ENCODE results near the gene MOV10. TPM values are rescaled to one million over a fixed set of nuclear protein-coding genes. Genes with fewer than 3 reads are reported as not detected.
A peak's percentile ranks its signal among the peaks of the same experiment; 100 is the strongest.
"Not testable (repeated sequence)": the region's sequence is repeated elsewhere in the genome, so short reads cannot be mapped to it uniquely, and the experiment has no call there.

The MOV10 gene
- total RNA-seq (2014; rRNA removed; shearing (Covaris generic)), result 54.5 and 57.1 TPM in 2 replicates

GRCh38 chr1:112674440-112674985 is at the start of gene MOV10:
Gene MOV10 (plus strand): TSS chr1:112674659. CDS start chr1:112674913, 254 bp downstream.
- Histone ChIP-seq H3K4me3 (ENCODE audit: insufficient read depth, low read depth, low read length) (peak within 1 kb of the TSS; percentile 82), H3K27me3 (ENCODE audit: control insufficient read depth, insufficient read depth, low read length) (peaks cover 3% of the 10 kb centered on the region), H3K36me3 (replicated peaks; ENCODE audit: control insufficient read depth, insufficient read depth, low read length) (peaks cover 2% of the 10 kb centered on the region; the same call in 1 of the 2 replicates)
- DNase-seq, result peak; percentile 89

GRCh38 chr1:112625696-112626095 is 48.8 kb upstream of the MOV10 start:
- 0 out of 2 replicates have a peak, but pooled peaks cover 2% of the 10 kb centered on the region for H3K36me3 ChIP-seq (replicated peaks; ENCODE audit: control insufficient read depth, insufficient read depth, low read length)
- DNase-seq, result no peak
- H3K4me3 ChIP-seq (ENCODE audit: insufficient read depth, low read depth, low read length), result no peak overlapping the region
- no peaks in the 10 kb centered on the region for H3K27me3 ChIP-seq (ENCODE audit: control insufficient read depth, insufficient read depth, low read length)

- H3K36me3 ChIP-seq (replicated peaks; ENCODE audit: control insufficient read depth, insufficient read depth, low read length), result 0 out of 2 replicates have a peak, but pooled peaks cover 2% of the 10 kb centered on the region
- no peaks in the 10 kb centered on the region for H3K27me3 ChIP-seq (ENCODE audit: control insufficient read depth, insufficient read depth, low read length)
- no peak overlapping the region for H3K4me3 ChIP-seq (ENCODE audit: insufficient read depth, low read depth, low read length)
- no peak for DNase-seq
Measured at GRCh38 chr1:112626193-112626592, 48.3 kb upstream of the MOV10 start.

GRCh38 chr1:112626887-112627286 is 47.6 kb upstream of the MOV10 start:
- no peak for DNase-seq
- Histone ChIP-seq H3K27me3 (ENCODE audit: control insufficient read depth, insufficient read depth, low read length) (no peaks in the 10 kb centered on the region), H3K4me3 (ENCODE audit: insufficient read depth, low read depth, low read length) (no peak overlapping the region), H3K36me3 (replicated peaks; ENCODE audit: control insufficient read depth, insufficient read depth, low read length) (0 out of 2 replicates have a peak, but pooled peaks cover 2% of the 10 kb centered on the region)

- Histone ChIP-seq H3K36me3 (replicated peaks; ENCODE audit: control insufficient read depth, insufficient read depth, low read length) (0 out of 2 replicates have a peak, but pooled peaks cover 2% of the 10 kb centered on the region), H3K4me3 (ENCODE audit: insufficient read depth, low read depth, low read length) (no peak overlapping the region), H3K27me3 (ENCODE audit: control insufficient read depth, insufficient read depth, low read length) (no peaks in the 10 kb centered on the region)
- no peak for DNase-seq
Measured at GRCh38 chr1:112628516-112628915, 45.9 kb upstream of the MOV10 start.

- H3K36me3 ChIP-seq (replicated peaks; ENCODE audit: control insufficient read depth, insufficient read depth, low read length), result 0 out of 2 replicates have a peak, but pooled peaks cover 2% of the 10 kb centered on the region
- no peaks in the 10 kb centered on the region for H3K27me3 ChIP-seq (ENCODE audit: control insufficient read depth, insufficient read depth, low read length)
- DNase-seq, result no peak
- H3K4me3 ChIP-seq (ENCODE audit: insufficient read depth, low read depth, low read length), result no peak overlapping the region
Measured at GRCh38 chr1:112629256-112629655, 45.2 kb upstream of the MOV10 start.

- no peaks in the 10 kb centered on the region for H3K36me3 ChIP-seq (replicated peaks; ENCODE audit: control insufficient read depth, insufficient read depth, low read length)
- no peak overlapping the region for H3K4me3 ChIP-seq (ENCODE audit: insufficient read depth, low read depth, low read length)
- DNase-seq, result no peak
- H3K27me3 ChIP-seq (ENCODE audit: control insufficient read depth, insufficient read depth, low read length), result no peaks in the 10 kb centered on the region
Measured at GRCh38 chr1:112633628-112634027, 40.8 kb upstream of the MOV10 start.

- H3K4me3 ChIP-seq (ENCODE audit: insufficient read depth, low read depth, low read length), result no peak overlapping the region
- no peaks in the 10 kb centered on the region for H3K27me3 ChIP-seq (ENCODE audit: control insufficient read depth, insufficient read depth, low read length)
- DNase-seq, result no peak
- H3K36me3 ChIP-seq (replicated peaks; ENCODE audit: control insufficient read depth, insufficient read depth, low read length), result no peaks in the 10 kb centered on the region
Measured at GRCh38 chr1:112634367-112634766, 40.1 kb upstream of the MOV10 start.

GRCh38 chr1:112636056-112636455 is 38.4 kb upstream of the MOV10 start:
- Histone ChIP-seq H3K27me3 (ENCODE audit: control insufficient read depth, insufficient read depth, low read length) (no peaks in the 10 kb centered on the region), H3K4me3 (ENCODE audit: insufficient read depth, low read depth, low read length) (no peak overlapping the region), H3K36me3 (replicated peaks; ENCODE audit: control insufficient read depth, insufficient read depth, low read length) (no peaks in the 10 kb centered on the region)
- DNase-seq, result no peak

GRCh38 chr1:112636597-112637253 is 37.7 kb upstream of the MOV10 start:
- no peaks in the 10 kb centered on the region for H3K27me3 ChIP-seq (ENCODE audit: control insufficient read depth, insufficient read depth, low read length)
- DNase-seq, result no peak
- H3K36me3 ChIP-seq (replicated peaks; ENCODE audit: control insufficient read depth, insufficient read depth, low read length), result no peaks in the 10 kb centered on the region
- no peak overlapping the region for H3K4me3 ChIP-seq (ENCODE audit: insufficient read depth, low read depth, low read length)

GRCh38 chr1:112637254-112638109 is 37.0 kb upstream of the MOV10 start:
- Histone ChIP-seq H3K36me3 (replicated peaks; ENCODE audit: control insufficient read depth, insufficient read depth, low read length) (no peaks in the 10 kb centered on the region), H3K27me3 (ENCODE audit: control insufficient read depth, insufficient read depth, low read length) (no peaks in the 10 kb centered on the region), H3K4me3 (ENCODE audit: insufficient read depth, low read depth, low read length) (no peak overlapping the region)
- no peak for DNase-seq

GRCh38 chr1:112638110-112638428 is 36.4 kb upstream of the MOV10 start:
- Histone ChIP-seq H3K27me3 (ENCODE audit: control insufficient read depth, insufficient read depth, low read length) (no peaks in the 10 kb centered on the region), H3K4me3 (ENCODE audit: insufficient read depth, low read depth, low read length) (no peak overlapping the region), H3K36me3 (replicated peaks; ENCODE audit: control insufficient read depth, insufficient read depth, low read length) (no peaks in the 10 kb centered on the region)
- no peak for DNase-seq

- not testable (repeated sequence) for DNase-seq; H3K36me3 ChIP-seq (replicated peaks; ENCODE audit: control insufficient read depth, insufficient read depth, low read length)
Measured at GRCh38 chr1:112640437-112640836, 34.0 kb upstream of the MOV10 start.

GRCh38 chr1:112643080-112643479 is 31.4 kb upstream of the MOV10 start:
- peaks cover 2% of the 10 kb centered on the region; the same call in 1 of the 2 replicates for H3K36me3 ChIP-seq (replicated peaks; ENCODE audit: control insufficient read depth, insufficient read depth, low read length)
- no peak overlapping the region for H3K4me3 ChIP-seq (ENCODE audit: insufficient read depth, low read depth, low read length)
- no peak for DNase-seq
- no peaks in the 10 kb centered on the region for H3K27me3 ChIP-seq (ENCODE audit: control insufficient read depth, insufficient read depth, low read length)

More at GRCh38 chr1:112640437-112640836, 34.0 kb upstream of the MOV10 start:
- H3K4me3 ChIP-seq (ENCODE audit: insufficient read depth, low read depth, low read length); H3K27me3 ChIP-seq (ENCODE audit: control insufficient read depth, insufficient read depth, low read length): not testable (repeated sequence)

- Histone ChIP-seq H3K27me3 (ENCODE audit: control insufficient read depth, insufficient read depth, low read length) (no peaks in the 10 kb centered on the region), H3K36me3 (replicated peaks; ENCODE audit: control insufficient read depth, insufficient read depth, low read length) (peaks cover 3% of the 10 kb centered on the region; the same call in 1 of the 2 replicates), H3K4me3 (ENCODE audit: insufficient read depth, low read depth, low read length) (no peak overlapping the region)
- DNase-seq, result no peak
Measured at GRCh38 chr1:112646225-112646624, 28.2 kb upstream of the MOV10 start.
